ENCODE measurements around the gene PDZD11.

The PDZD11 gene

DNA sequence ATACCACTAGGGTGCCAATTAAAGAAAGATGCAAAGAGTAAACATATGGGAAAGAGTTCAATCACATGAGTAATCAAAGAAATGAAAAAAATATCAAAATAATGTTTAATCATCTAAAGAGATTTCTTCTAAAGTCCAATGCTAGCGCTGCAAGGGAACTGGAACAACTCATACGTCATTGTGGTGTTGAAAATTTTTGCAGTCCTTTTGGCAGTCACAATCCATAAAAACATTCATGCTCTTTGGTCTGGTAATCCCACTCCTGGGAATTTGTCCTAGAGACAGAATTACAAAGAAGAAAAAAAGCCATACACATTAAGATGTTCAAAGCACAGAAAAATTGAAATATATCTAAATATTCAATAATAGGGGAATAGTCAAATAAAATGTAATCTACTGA lies 34.3 kb downstream of the PDZD11 start:
- DNase-seq: no peak

DNA sequence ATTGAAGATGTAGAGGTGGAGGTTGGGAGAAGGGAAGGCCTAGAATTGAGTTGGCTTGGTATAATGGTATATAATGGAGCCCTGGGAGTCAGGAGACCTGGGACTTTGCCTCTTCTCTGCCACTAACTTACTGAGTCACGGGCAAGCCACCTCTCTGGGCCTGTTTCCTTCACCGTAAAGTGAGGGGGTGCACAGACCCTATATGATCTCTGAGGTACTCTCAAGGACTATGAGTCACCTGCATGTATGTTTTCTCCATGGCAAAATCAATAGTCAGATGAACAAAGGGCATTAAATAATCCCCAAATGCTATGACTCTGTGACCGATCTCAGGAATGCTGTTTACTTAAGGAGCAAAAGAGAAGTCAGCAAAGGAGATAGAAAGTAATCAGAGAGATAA lies 34.8 kb downstream of the PDZD11 start:
- no peak for DNase-seq

DNA sequence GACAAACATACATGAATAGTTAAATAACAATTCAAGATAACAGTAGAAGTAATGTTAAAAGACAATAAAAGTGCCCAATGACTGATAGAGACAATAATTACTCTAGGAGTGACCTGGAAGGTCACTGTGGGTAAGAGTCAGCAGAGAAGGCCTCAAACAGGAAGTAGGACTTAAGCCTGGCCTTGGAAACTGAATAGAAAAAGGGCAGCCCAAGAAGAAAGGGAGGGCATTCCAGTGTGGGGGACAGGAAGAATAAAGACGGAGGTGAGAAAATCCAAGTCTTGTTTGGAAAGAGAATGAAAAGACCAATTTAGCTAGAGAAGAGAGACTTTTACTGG lies 35.7 kb downstream of the PDZD11 start:
- DNase-seq: peak; percentile 5

DNA sequence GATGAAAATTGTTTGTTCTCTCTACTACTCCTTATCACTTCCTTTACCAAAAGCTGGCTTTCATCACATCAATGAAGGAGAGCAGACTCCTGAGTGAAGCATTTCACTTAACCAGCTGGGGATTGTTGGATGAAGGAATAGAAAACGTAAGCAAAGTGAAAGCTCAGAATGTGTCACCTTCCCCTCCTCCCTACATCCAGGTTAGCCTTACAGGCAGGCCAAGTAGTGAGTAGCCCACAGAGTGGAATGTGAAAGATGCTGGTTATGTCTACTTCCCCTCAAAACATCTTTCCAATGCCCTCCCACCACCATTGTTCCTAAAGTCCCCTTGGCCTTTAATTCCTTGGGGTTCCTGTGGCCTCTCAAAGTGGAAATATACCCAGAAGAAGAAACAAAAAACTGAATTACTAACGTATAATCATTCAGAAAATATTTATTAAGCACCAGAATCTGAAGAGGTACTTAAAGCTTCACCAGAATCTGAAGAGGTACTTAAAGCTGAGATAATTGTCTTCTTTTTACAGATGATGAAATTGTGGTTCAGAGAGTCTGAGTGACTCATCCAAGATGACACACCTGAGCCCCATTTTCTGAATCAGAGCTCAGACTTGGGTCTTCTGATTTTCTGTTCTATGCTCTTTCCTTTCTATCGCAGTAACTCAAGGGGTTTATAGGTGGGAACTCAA lies 36.2 kb downstream of the PDZD11 start:
- DNase-seq: peak; percentile 5

DNA sequence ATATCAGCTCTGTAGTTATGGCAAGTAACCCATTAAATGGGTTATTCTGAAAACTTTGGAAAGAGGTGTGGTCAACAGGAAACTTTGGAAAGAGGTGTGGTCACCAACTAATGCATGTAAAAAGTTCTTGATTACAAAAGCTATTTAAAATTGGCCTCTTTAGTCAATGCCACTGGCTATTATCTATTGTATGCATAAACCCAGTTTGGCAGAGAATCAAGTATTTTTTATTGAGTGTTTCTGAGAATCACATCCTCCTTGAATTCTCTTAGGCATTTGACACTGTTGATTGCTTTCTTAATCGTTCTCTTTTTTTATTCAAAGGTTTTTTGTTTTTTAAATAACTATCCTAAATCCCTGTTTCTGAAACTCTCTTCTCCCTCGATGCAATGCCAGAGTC lies 37.2 kb downstream of the PDZD11 start:
- DNase-seq: no peak

DNA sequence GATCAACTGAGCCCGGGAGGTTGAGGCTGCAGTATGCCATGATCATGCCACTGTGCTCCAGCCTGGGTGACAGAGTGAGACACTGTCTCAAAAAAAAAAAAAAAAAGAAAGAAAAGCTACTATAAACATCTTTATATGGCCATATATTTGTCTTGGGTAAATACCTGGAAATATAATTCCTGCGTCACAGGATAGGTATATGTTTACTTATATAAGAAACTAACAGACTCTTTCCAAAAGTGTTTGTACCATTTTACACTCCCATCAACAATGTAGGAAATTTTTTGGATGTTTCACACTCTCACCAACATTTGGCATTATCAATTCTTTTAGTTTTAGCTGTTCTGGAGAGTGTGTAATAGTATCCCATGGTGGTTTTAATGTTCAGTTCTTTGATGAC lies 42.5 kb downstream of the PDZD11 start:
- DNase-seq: no peak

DNA sequence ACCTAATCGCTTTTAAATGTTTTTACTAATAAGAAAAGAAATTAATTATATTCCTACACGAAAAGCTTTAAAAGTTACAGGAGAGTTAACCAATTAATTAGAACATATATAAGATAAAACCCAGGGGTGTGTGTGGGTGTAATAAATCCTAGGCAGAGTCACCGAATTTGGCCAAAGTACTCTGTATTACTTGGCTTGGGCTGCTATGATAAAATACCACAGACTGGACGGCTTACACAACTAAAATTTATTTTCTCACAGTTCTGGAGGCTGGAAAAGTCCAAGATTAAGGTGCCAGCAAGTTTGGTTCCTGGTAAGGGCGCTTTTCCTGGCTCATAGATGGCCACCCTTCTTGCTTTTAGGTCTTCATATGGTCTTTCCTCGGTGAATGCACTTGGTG lies 44.8 kb downstream of the PDZD11 start:
- no peak for DNase-seq

DNA sequence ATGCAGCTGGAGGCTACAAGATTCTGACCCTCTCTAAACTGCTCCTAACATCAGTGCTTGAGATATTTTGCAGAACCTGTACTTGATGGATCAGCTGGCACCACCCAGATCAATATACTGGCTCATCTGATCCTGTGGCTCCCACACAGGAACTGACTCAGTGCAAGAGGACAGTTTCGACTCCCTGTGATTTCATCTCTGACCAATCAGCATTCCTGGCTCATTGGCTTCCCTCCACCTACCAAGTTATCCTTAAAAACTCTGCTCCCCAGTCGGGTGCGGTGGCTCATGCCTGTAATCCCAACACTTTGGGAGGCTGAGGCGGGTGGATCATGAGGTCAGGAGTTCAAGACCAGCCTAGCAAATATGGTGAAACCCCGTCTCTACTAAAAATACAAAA lies 46.1 kb downstream of the PDZD11 start:
- peak; percentile 19 for DNase-seq

DNA sequence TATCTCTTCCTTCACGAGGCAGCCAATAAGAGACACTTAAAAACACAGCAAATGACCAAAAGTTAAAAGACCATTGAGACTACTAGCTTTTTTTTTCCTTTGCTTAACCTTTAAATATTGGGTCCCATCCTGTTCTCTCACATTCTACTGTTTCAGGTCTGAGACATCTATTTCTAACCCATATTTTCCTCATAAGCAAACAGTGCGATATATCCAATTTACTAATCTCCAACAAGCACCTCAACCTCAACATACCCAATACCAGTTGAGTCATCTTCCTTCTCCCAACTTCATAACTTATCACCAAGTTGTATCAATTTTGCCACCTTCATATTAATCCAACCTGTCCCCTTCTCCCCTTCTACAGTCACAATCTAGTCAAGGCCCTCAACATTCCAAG lies 48.2 kb downstream of the PDZD11 start:
- DNase-seq: no peak

DNA sequence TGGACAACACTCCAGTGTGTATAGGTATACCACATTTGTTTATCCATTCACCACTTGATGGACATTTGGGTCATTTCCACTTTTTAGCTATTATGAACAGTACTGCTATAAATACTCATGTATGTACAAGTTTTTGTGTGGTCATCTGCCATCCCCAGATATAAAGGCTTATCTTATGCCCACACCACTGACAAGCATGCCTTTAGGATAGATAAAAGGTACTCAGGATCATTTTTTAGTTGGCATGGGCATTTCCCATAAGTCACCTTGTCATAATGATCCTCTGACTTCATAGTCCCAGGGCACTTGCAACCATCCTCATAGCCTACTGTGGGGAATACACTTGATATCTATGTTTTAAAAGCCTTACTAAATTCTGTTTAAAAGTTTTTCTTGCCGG lies 49.0 kb downstream of the PDZD11 start:
- DNase-seq: no peak

Measured in EL (cell line).